Nephron progenitor cell (in vitro differentiated cells): Measurements from ENCODE around the gene IFIT3.
A peak's percentile ranks its signal among the peaks of the same experiment; 100 is the strongest.
"Not testable (repeated sequence)": the region's sequence is repeated elsewhere in the genome, so short reads cannot be mapped to it uniquely, and the experiment has no call there.

Experiments
- DNase-seq: peaks from one replicate; pipeline ENCODE4 v3.0.0; 2021
- H3K27ac Mint-ChIP-seq: 2 replicates; pipeline ENCODE4 v1.8.0; 2021; ENCODE audit warnings: mild to moderate bottlenecking, moderate library complexity, mixed read lengths
- H3K27me3 Mint-ChIP-seq: 2 replicates; pipeline ENCODE4 v1.8.0; 2021; ENCODE audit warnings: mild to moderate bottlenecking, low read depth, mixed read lengths; ENCODE audit not compliant: poor library complexity
- H3K36me3 Mint-ChIP-seq: 2 replicates; pipeline ENCODE4 v1.8.0; 2021; ENCODE audit warnings: low read depth, mixed read lengths
- H3K4me1 Mint-ChIP-seq: 2 replicates; pipeline ENCODE4 v1.8.0; 2021; ENCODE audit warnings: mixed read lengths
- H3K4me3 Mint-ChIP-seq: 2 replicates; pipeline ENCODE4 v1.8.0; 2021; ENCODE audit warnings: mild to moderate bottlenecking, moderate library complexity, mixed read lengths
- H3K9me3 Mint-ChIP-seq: 2 replicates; pipeline ENCODE4 v1.8.0; 2021; ENCODE audit warnings: mild to moderate bottlenecking, moderate library complexity, mixed read lengths
- TF ChIP-seq, protein P1 (sequence below): fragments of 200-600 bp; sonication (generic); IDR thresholded peaks from 2 replicates; pipeline ENCODE4 v1.5.0; 2021; ENCODE audit warnings: antibody characterized with exemption

IFIT3 gene

DNA sequence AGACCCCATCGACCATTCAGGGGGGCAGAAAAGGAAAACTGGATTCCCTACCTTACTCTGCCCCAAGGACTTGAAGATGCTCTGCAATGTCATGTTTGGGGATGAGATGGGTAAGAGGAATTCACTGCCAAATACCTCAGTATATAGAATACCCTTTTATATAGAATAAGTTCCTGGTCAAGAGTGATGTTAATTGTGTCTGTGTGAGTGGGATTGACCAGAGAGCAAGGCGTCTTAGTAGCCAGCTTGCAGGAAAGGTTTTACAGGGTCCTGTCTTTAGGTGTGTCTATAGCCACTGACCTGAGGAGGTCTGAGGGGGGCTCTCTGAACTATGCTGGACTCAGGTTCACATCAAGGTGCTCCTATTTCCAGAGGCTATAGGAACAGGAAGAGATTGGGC, 1.4 kb downstream of the IFIT3 start:
- no peak for DNase-seq
- Mint-ChIP-seq H3K4me1 (peaks cover 69% of the 10 kb centered on the region), H3K9me3 (peaks cover 13% of the 10 kb centered on the region), H3K27me3 (no peaks in the 10 kb centered on the region), H3K4me3 (peak overlapping the region; percentile 77), H3K27ac (peak overlapping the region; percentile 100), H3K36me3 (peaks cover 10% of the 10 kb centered on the region)
- TF ChIP-seq, protein P1, sequence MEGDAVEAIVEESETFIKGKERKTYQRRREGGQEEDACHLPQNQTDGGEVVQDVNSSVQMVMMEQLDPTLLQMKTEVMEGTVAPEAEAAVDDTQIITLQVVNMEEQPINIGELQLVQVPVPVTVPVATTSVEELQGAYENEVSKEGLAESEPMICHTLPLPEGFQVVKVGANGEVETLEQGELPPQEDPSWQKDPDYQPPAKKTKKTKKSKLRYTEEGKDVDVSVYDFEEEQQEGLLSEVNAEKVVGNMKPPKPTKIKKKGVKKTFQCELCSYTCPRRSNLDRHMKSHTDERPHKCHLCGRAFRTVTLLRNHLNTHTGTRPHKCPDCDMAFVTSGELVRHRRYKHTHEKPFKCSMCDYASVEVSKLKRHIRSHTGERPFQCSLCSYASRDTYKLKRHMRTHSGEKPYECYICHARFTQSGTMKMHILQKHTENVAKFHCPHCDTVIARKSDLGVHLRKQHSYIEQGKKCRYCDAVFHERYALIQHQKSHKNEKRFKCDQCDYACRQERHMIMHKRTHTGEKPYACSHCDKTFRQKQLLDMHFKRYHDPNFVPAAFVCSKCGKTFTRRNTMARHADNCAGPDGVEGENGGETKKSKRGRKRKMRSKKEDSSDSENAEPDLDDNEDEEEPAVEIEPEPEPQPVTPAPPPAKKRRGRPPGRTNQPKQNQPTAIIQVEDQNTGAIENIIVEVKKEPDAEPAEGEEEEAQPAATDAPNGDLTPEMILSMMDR: no peak

DNA sequence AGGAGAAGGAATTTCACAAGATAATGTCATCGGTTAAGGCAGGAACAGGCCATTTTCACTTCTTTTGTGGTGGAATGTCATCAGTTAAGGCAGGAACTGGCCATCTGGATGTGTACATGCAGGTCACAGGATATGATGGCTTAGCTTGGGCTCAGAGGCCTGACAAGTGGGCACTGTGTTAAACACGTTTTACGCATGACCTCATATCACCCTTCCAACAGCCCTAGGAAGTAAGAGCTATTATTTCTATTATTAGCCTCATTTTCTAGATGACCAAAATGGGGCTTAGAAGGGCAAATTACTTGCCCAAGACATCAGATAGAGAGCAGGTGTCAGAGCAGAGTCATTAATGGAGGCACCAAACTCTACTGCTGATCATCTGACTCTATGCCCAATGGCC, 2.2 kb downstream of the IFIT3 start:
- H3K27me3 Mint-ChIP-seq, H3K27ac Mint-ChIP-seq, H3K4me3 Mint-ChIP-seq, H3K36me3 Mint-ChIP-seq, H3K9me3 Mint-ChIP-seq, DNase-seq: not testable (repeated sequence)
- H3K4me1 Mint-ChIP-seq: peaks cover 74% of the 10 kb centered on the region

DNA sequence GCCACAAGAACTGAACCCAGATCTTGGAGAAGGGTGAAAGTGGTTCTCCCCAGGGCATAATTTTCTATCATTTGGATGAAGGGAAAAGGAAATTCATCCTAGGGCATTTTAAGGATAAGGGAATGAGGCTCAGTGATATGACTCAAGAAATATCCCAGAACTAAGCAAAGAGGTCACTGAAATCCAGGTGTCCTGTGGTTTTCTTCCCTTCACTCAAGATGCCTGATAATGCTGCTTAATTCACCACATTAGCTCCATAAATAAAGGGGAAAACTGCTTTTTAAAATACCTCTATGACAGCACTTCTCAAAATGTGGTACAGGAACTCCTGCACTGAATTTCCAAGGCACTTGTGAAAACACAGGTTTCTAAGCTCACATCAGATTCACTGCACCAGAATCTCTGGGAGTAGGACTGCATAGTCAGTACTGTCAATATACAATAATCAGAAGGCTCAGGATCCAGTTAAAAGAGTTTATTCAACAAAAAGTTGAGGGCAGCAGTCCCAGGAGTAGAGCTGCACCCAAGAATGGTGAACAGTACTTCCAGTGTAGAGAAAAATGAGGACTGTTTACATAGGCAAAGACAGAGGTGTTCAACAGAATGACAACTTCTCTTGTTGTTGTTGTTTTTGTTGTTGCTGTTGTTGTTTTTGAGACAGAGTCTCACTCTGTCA, 2.9 kb downstream of the IFIT3 start:
- H3K9me3 Mint-ChIP-seq: peaks cover 9% of the 10 kb centered on the region
- peak overlapping the region; percentile 14 for H3K27ac Mint-ChIP-seq
- TF ChIP-seq, protein P1: no peak
- no peak overlapping the region for H3K4me3 Mint-ChIP-seq
- H3K27me3 Mint-ChIP-seq: no peaks in the 10 kb centered on the region
- DNase-seq: no peak
- H3K4me1 Mint-ChIP-seq: peaks cover 80% of the 10 kb centered on the region
- H3K36me3 Mint-ChIP-seq: peaks cover 6% of the 10 kb centered on the region

DNA sequence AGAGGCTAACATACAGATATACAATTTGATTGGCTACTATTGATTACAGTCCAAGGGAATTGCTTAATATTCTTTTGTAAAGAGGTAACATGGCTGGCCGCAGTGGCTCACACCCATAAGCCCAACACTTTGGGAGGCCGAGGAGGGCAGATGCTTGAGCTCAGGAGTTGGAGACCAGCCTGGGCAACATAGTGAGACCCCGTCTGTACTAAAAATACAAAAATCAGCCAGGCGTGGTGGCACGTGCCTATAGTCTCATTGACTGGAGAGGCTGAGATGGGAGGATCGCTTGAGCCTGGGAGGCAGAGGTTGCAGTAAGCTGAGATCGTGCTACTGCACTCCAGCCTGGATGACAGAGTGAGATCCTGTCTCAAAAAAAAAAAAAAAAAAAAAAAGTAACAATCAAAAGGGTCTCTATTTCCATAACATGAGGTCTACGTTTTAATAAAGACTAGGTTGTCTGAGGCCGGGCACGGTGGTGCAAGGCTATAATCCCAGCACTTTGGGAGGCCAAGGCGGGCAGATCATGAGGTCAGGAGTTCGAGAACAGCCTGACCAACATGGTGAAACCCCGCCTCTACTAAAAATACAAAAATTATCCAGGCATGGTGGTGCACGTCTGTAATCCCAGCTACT, 3.8 kb downstream of the IFIT3 start:
- H3K27me3 Mint-ChIP-seq, H3K36me3 Mint-ChIP-seq, DNase-seq, H3K9me3 Mint-ChIP-seq, H3K4me3 Mint-ChIP-seq: not testable (repeated sequence)
- peaks cover 74% of the 10 kb centered on the region for H3K4me1 Mint-ChIP-seq
- peak overlapping the region; percentile 74 for H3K27ac Mint-ChIP-seq

DNA sequence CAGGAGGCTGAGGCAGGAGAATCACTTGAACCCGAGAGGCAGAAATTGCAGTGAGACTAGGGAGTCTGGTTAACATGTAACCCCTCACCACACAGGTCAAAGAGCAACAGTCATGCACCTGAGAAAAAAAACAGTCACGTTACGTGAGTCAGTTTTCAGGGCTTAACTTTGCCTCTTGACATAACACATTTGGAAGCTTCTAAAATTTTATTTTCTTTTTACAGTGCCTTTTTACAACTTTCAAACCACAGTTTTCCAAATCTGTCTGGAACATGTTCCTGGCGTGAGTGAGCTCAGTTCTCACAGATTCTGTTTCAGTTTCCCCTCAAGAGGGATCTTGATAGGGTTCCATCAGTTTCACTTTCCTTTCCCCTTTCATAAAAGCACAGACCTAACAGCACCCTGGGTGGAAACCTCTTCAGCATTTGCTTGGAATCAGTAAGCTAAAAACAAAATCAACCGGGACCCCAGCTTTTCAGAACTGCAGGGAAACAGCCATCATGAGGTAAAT, 4.4 kb downstream of the IFIT3 start:
- DNase-seq: no peak
- peak overlapping the region; percentile 3 for H3K4me3 Mint-ChIP-seq
- no peaks in the 10 kb centered on the region for H3K27me3 Mint-ChIP-seq
- H3K27ac Mint-ChIP-seq: peak overlapping the region; percentile 89
- TF ChIP-seq, protein P1: no peak
- H3K4me1 Mint-ChIP-seq: peaks cover 70% of the 10 kb centered on the region
- no peaks in the 10 kb centered on the region for H3K36me3 Mint-ChIP-seq
- H3K9me3 Mint-ChIP-seq: peaks cover 3% of the 10 kb centered on the region

DNA sequence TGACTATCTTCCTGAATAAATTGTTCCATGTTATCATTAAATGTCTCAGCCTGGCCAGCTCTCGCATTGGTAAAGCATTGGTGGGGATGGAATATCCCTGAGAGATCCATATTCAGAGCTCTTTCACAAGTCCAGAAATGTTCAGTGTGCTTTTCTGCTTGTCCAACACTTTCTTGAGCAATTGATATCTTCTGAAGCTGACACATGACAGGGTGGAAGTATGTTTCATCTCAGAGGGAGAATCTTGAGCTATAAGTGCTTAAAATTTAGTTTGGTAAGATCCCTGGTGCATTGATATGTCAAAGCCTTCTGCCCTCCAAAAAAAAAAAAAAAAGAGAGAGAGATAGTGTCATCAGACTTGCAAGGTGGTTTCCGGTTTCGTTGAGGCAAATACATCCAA, 7.4 kb downstream of the IFIT3 start:
- no peaks in the 10 kb centered on the region for H3K27me3 Mint-ChIP-seq
- DNase-seq: no peak
- peaks cover 17% of the 10 kb centered on the region for H3K36me3 Mint-ChIP-seq
- peaks cover 43% of the 10 kb centered on the region for H3K4me1 Mint-ChIP-seq
- no peak overlapping the region for H3K4me3 Mint-ChIP-seq
- no peak overlapping the region for H3K27ac Mint-ChIP-seq
- H3K9me3 Mint-ChIP-seq: peaks cover 7% of the 10 kb centered on the region
- TF ChIP-seq, protein P1: no peak

DNA sequence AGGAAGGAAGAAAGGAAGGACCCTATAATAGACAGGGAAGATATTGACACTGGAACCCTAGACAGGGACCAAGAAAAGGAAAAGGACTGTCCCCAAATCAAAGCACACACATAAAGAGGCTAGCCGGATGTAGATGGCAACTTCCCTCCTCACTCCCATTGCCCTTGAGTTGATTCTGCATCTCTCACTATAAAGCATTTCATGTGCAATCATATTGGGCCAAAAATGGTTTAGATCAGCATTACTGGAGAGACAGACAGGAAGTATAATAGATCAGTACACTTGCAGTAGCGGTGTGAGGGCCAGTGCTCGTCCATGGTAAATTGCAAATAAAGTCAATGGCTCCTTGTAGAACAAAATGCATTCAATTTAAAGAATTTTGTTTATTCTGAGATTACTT, 8.4 kb downstream of the IFIT3 start:
- peaks cover 36% of the 10 kb centered on the region for H3K4me1 Mint-ChIP-seq
- TF ChIP-seq, protein P1: no peak
- DNase-seq: no peak
- H3K27me3 Mint-ChIP-seq: no peaks in the 10 kb centered on the region
- H3K36me3 Mint-ChIP-seq: peaks cover 17% of the 10 kb centered on the region
- no peak overlapping the region for H3K4me3 Mint-ChIP-seq
- no peak overlapping the region for H3K27ac Mint-ChIP-seq
- peaks cover 7% of the 10 kb centered on the region for H3K9me3 Mint-ChIP-seq
